IMR-90 (cell line): ENCODE data around the gene PJA1. TPM values are rescaled to one million over a fixed set of nuclear protein-coding genes. Genes with fewer than 3 reads are reported as not detected.

ENCODE experiments used
- ATAC-seq: fragments of 200-7000 bp; cut with Tn5 transposase; 2 replicates; pipeline ENCODE4 v1.9.1; 2020; ENCODE audit warnings: low read depth, mild to moderate bottlenecking, moderate library complexity
- BruUV-seq: library from RNA; stranded (reverse); fragments of 400-500 nt; replicated peaks from 2 replicates; lab custom pipeline; 2021; lab: Mats Ljungman, UMichigan
- CTCF ChIA-PET: fragments of 300-600 bp; formaldehyde crosslinking; extraction: SDS; loops from one replicate; lab custom pipeline; 2021; ENCODE audit warnings: antibody characterized with exemption; lab: Yijun Ruan, JAX
- POLR2A ChIA-PET: fragments of 300-600 bp; sonication (Branson Sonifier 250); formaldehyde crosslinking; loops from one replicate; lab custom pipeline; 2022; ENCODE audit warnings: antibody characterized with exemption; ENCODE audit not compliant: unreplicated experiment; lab: Charles Lee
- DNase-seq: peaks from one replicate; pipeline ENCODE4 v3.0.0; 2013
- H2AFZ ChIP-seq: replicated peaks from 2 replicates; pipeline ENCODE3; 2013; ENCODE audit warnings: low read length, mild to moderate bottlenecking; ENCODE audit not compliant: poor library complexity
- H2AK5ac ChIP-seq: 2 replicates; pipeline ENCODE4 v1.6.1; 2013; ENCODE audit warnings: low read depth, low read length, inconsistent platforms
- H2AK9ac ChIP-seq: replicated peaks from 2 replicates; pipeline ENCODE3; 2013; ENCODE audit warnings: mild to moderate bottlenecking, low read depth, low read length, moderate library complexity; ENCODE audit not compliant: poor library complexity
- H2BK120ac ChIP-seq: 2 replicates; pipeline ENCODE4 v1.6.1; 2013; ENCODE audit warnings: low read depth, low read length, inconsistent platforms
- H2BK15ac ChIP-seq: 3 replicates; pipeline ENCODE4 v1.6.1; 2013; ENCODE audit warnings: low read depth, low read length, inconsistent platforms
- H2BK20ac ChIP-seq: 2 replicates; pipeline ENCODE4 v1.6.1; 2013; ENCODE audit warnings: low read depth, mild to moderate bottlenecking, inconsistent platforms, low read length, moderate library complexity
- H2BK5ac ChIP-seq: 2 replicates; pipeline ENCODE4 v1.6.1; 2013; ENCODE audit warnings: mild to moderate bottlenecking, low read depth, low read length, inconsistent platforms; ENCODE audit not compliant: poor library complexity, severe bottlenecking
- H3K14ac ChIP-seq: replicated peaks from 2 replicates; pipeline ENCODE4 v1.6.1; 2013; ENCODE audit warnings: low read depth, low read length, inconsistent platforms
- H3K18ac ChIP-seq: 2 replicates; pipeline ENCODE4 v1.6.1; 2013; ENCODE audit warnings: low read depth, low read length, control low read depth
- H3K23ac ChIP-seq: 2 replicates; pipeline ENCODE4 v1.6.1; 2013; ENCODE audit warnings: low read depth, low read length, inconsistent platforms
- H3K27ac ChIP-seq: 2 replicates; pipeline ENCODE4 v1.5.1; 2013; ENCODE audit warnings: mild to moderate bottlenecking, control low read depth, low read length; ENCODE audit not compliant: insufficient read depth
- H3K27me3 ChIP-seq: 2 replicates; pipeline ENCODE4 v1.6.1; 2013; ENCODE audit warnings: low read length; ENCODE audit not compliant: control insufficient read depth, insufficient read depth
- H3K36me3 ChIP-seq: 2 replicates; pipeline ENCODE4 v1.6.1; 2013; ENCODE audit warnings: low read length, mixed read lengths; ENCODE audit not compliant: control insufficient read depth, insufficient read depth
- H3K4ac ChIP-seq: 2 replicates; pipeline ENCODE4 v1.6.1; 2013; ENCODE audit warnings: low read depth, low read length, inconsistent platforms
- H3K4me1 ChIP-seq: 2 replicates; pipeline ENCODE4 v1.6.1; 2013; ENCODE audit warnings: low read length, mixed read lengths; ENCODE audit not compliant: control insufficient read depth, insufficient read depth
- H3K4me2 ChIP-seq: 2 replicates; pipeline ENCODE4 v1.6.1; 2013; ENCODE audit warnings: low read depth, mild to moderate bottlenecking, control low read depth, low read length, moderate library complexity
- H3K4me3 ChIP-seq: 2 replicates; pipeline ENCODE4 v1.5.1; 2013; ENCODE audit warnings: low read depth, mild to moderate bottlenecking, control low read depth, low read length, moderate library complexity; ENCODE audit not compliant: insufficient read depth
- H3K56ac ChIP-seq: 2 replicates; pipeline ENCODE4 v1.6.1; 2013; ENCODE audit warnings: low read length, inconsistent platforms; ENCODE audit not compliant: insufficient read depth; ENCODE audit errors: extremely low read depth
- H3K79me1 ChIP-seq, 2 experiments: 2 replicates each; pipeline ENCODE4 v1.6.1; 2013; ENCODE audit warnings: low read length in 2 of 2, inconsistent platforms in 1 of 2, low read depth in 1 of 2
- H3K9ac ChIP-seq: 2 replicates; pipeline ENCODE4 v1.6.1; 2013; ENCODE audit warnings: low read depth, low read length, control low read depth
- H3K9me1 ChIP-seq: 2 replicates; pipeline ENCODE4 v1.6.1; 2013; ENCODE audit warnings: low read length, inconsistent platforms; ENCODE audit not compliant: insufficient read depth
- H3K9me3 ChIP-seq: 2 replicates; pipeline ENCODE4 v1.6.1; 2013; ENCODE audit warnings: low read length; ENCODE audit not compliant: control insufficient read depth, insufficient read depth
- H4K20me1 ChIP-seq: 2 replicates; pipeline ENCODE4 v1.6.1; 2013; ENCODE audit warnings: low read length, inconsistent platforms; ENCODE audit not compliant: insufficient read depth
- H4K5ac ChIP-seq: 2 replicates; pipeline ENCODE4 v1.6.1; 2013; ENCODE audit warnings: mild to moderate bottlenecking, low read depth, low read length, control low read depth
- H4K8ac ChIP-seq, 2 experiments: 2 replicates each; pipeline ENCODE4 v1.6.1; 2013; ENCODE audit warnings: low read depth in 2 of 2, low read length in 2 of 2, control low read depth in 1 of 2, inconsistent platforms in 1 of 2
- H4K91ac ChIP-seq: 2 replicates; pipeline ENCODE4 v1.6.1; 2013; ENCODE audit warnings: low read depth, low read length, inconsistent platforms; ENCODE audit not compliant: insufficient read depth
- CEBPB ChIP-seq: IDR thresholded peaks from 2 replicates; pipeline ENCODE4 v1.6.1; 2012; ENCODE audit warnings: low read depth, low read length, improper control_type of control experiment
- MAZ ChIP-seq: IDR thresholded peaks from 2 replicates; pipeline ENCODE4 v1.6.1; 2012; ENCODE audit warnings: low read depth, mild to moderate bottlenecking, low read length, improper control_type of control experiment, moderate library complexity, borderline replicate concordance
- MXI1 ChIP-seq: IDR thresholded peaks from 2 replicates; pipeline ENCODE4 v1.6.1; 2012; ENCODE audit warnings: low read depth, mild to moderate bottlenecking, low read length, moderate library complexity, borderline replicate concordance
- RCOR1 ChIP-seq: IDR thresholded peaks from 2 replicates; pipeline ENCODE4 v1.6.1; 2012; ENCODE audit warnings: mild to moderate bottlenecking, low read length, improper control_type of control experiment; ENCODE audit not compliant: insufficient replicate concordance
- WGBS, 2 experiments: methylation state at CpG; one replicate each; pipeline versions ENCODE4 v1.1.5 to v1.1.7; 2013; ENCODE audit warnings: missing lambda C conversion rate in 2 of 2; ENCODE audit not compliant: insufficient read length in 1 of 2; ENCODE audit errors: extremely low coverage in 2 of 2; 5-methylcytosine and 5-hydroxymethylcytosine counted together
- dilution Hi-C: fragments of 300-500 bp; cut with HindIII; formaldehyde crosslinking; loops from one replicate; pipeline ENCODE4 v1.14.3; 2018; ENCODE audit warnings: low sequenced_read_pairs; ENCODE audit not compliant: unreplicated experiment
- in situ Hi-C: fragments of 300-500 bp; cut with MboI; formaldehyde crosslinking; loops from 3 replicates; pipeline ENCODE4 v1.14.3; 2019; ENCODE audit warnings: low sequenced_read_pairs, inconsistent platforms, mixed read lengths
- intact Hi-C: fragments of 100-400 bp; cut with micrococcal nuclease; formaldehyde crosslinking; loops from 2 replicates; pipeline ENCODE4 v1.10.0; 2022
- polyA plus RNA-seq, 3 experiments: library from polyadenylated mRNA; depleted of rRNA; stranded (reverse); fragments of >200 nt; gene quantifications; 2 replicates each; pipeline ENCODE4 v1.2.3, GENCODE V29; 2012; ENCODE audit warnings: low replicate concordance in 1 of 3
- total RNA-seq: library from RNA; depleted of rRNA; stranded (reverse); fragments of >200 nt; gene quantifications from 2 replicates; pipeline ENCODE4 v1.2.3, GENCODE V29; 2012

PJA1 gene
- total and polyA plus RNA-seq, 2 of the 4 experiments (the other 2 are of a cell fraction) = 15.1 to 24.4 TPM

GRCh38 chrX:69138118-69138390 is 27.2 kb downstream of the PJA1 start:
- in situ Hi-C loops = no loop called here

More at GRCh38 chrX:69138118-69138390, 27.2 kb downstream of the PJA1 start:
- Histone ChIP-seq H2BK20ac (peak overlapping the region; percentile 38; the same call in 1 of the 2 replicates), H3K14ac (0 out of 2 replicates have a peak overlapping the region, but pooled peaks have one; percentile 31), H3K56ac (no peak overlapping the region; the same call in 1 of the 2 replicates), H3K9ac (no peak overlapping the region), H4K91ac (peak overlapping the region; percentile 92), H2AK5ac (peak overlapping the region; percentile 19; the same call in 1 of the 2 replicates), H2BK15ac (peak overlapping the region; percentile 43; the same call in 1 of the 3 replicates), H3K23ac (0 out of 2 replicates have a peak overlapping the region, but pooled peaks have one; percentile 16), H3K4me2 (no peak overlapping the region), H3K4ac (peak overlapping the region; percentile 71), H3K79me1 (no peaks in the 10 kb centered on the region), H3K9me1 (peaks cover 7% of the 10 kb centered on the region), H3K9me3 (no peaks in the 10 kb centered on the region), H3K27ac (peak overlapping the region; percentile 49; the same call in 1 of the 2 replicates), H3K18ac (peak overlapping the region; percentile 33), H2BK5ac (peak overlapping the region; percentile 8), H3K27me3 (peaks cover 8% of the 10 kb centered on the region; the same call in 1 of the 2 replicates), H3K36me3 (no peaks in the 10 kb centered on the region), H2BK120ac (peak overlapping the region; percentile 72; the same call in 1 of the 2 replicates), H2AK9ac (no peak overlapping the region), H3K4me3 (no peak overlapping the region), H4K5ac (peak overlapping the region; percentile 69), H3K4me1 (peaks cover 16% of the 10 kb centered on the region), H4K8ac (peak overlapping the region; percentile 97 to 98; a peak in 3 of 4 replicates), H4K20me1 (no peaks in the 10 kb centered on the region), H2AFZ (peak overlapping the region; percentile 84)
- ATAC-seq = no peak
- no CpG with 5 or more reads among the region's 2 CpGs for WGBS, 2 experiments
- no TSS peak for BruUV-seq
- dilution Hi-C loops = no loop called here
- DNase-seq = no peak
- ChIA-PET POLR2A (no interaction called here), CTCF (interaction anchor here (0.7 kb wide), 1 partner anchor 10 kb away, joined by 3 read pairs; no protein-coding TSS in a partner anchor)
- TF ChIP-seq MAZ (no peak), MXI1 (no peak), RCOR1 (no peak), CEBPB (no peak)
- intact Hi-C loops = loop anchor here (10.0 kb wide), 1 partner anchor 87 kb away; no protein-coding TSS in a partner anchor
